Pancreas (tissue), 10 donors: ENCODE data around the gene HOXD13. TPM values are rescaled to one million over a fixed set of nuclear protein-coding genes. Genes with fewer than 3 reads are reported as not detected.

Source experiments
- ATAC-seq, 4 donors: fragments of 200-7000 bp; cut with Tn5 transposase; one replicate each; pipeline versions ENCODE4 v1.8.0 to v1.9.1; 2020; ENCODE audit warnings: mild to moderate bottlenecking in 4 of 4, moderate library complexity in 4 of 4
- DNase-seq, 6 donors: peaks; one replicate each; pipeline ENCODE4 v3.0.0-alpha.2; 2020
- FAIRE-seq: peaks from 2 replicates; lab custom pipeline; 2012; peaks lifted over from hg19 to GRCh38; lab: Jason Lieb, UNC
- H3K27ac ChIP-seq, 4 donors: fragments of 200-600 bp; sonication (generic); 1 replicate in 3 of 4; 2 replicates in 1 of 4; pipeline versions ENCODE4 v1.5.0 to v1.8.0; 2020
- H3K27me3 ChIP-seq, 4 donors: fragments of 200-600 bp; one replicate each; pipeline ENCODE4 v1.8.0; 2021
- H3K36me3 ChIP-seq, 3 donors: fragments of 200-600 bp; sonication (generic) in 1 of 3; one replicate each; pipeline versions ENCODE4 v1.5.0 to v1.8.0; 2020 to 2021
- H3K4me1 ChIP-seq, 3 donors: fragments of 200-600 bp; one replicate each; pipeline ENCODE4 v1.8.0; 2021
- H3K4me3 ChIP-seq, 4 donors: fragments of 200-600 bp; sonication (generic) in 2 of 4; one replicate each; pipeline versions ENCODE4 v1.5.0 to v1.8.0; 2020 to 2021
- H3K9me3 ChIP-seq, 4 donors: fragments of 200-600 bp; one replicate each; pipeline ENCODE4 v1.8.0; 2021
- WGBS, 2 donors: extraction: QIAGEN DNeasy Blood & Tissue Kit; methylation state at CpG; one replicate each; pipeline ENCODE4 v1.1.7; 2013; 5-methylcytosine and 5-hydroxymethylcytosine counted together
- intact Hi-C, 3 donors: fragments of 100-400 bp; cut with DNase I; formaldehyde crosslinking; loops; one replicate each; pipeline versions ENCODE4 v1.11.1 to v1.14.2; 2022
- polyA plus RNA-seq, 2 donors: library from polyadenylated mRNA; stranded (reverse); fragments of 200-250 nt; gene quantifications; one replicate each; pipeline ENCODE4 v1.2.3, GENCODE V29; 2013
- total RNA-seq, 6 donors: library from RNA; stranded (reverse); fragmentation: NEBNext Ultra II Directional in 4 of 6; extraction: Animal tissue kit (Norgen Biotek cat#: 25700) in 4 of 6; gene quantifications; one replicate each; pipeline versions ENCODE4 v1.2.1 to v1.2.4, GENCODE V29; 2021 to 2023
- TF ChIP-seq, protein P1 (sequence below), 4 donors: fragments of 200-600 bp; sonication (generic) in 3 of 4; IDR thresholded peaks; one replicate each; pipeline versions ENCODE4 v1.5.0 to v1.8.0; 2021; ENCODE audit warnings: antibody characterized with exemption in 4 of 4
- donor health status: healthy with polysubstance abuse.
- donor health status: DM: no; HTN: no; CAD: no; lungs with moderate emphysema.
- donor health status: DM: no; HTN: no; CAD: no.
- donor health status: control.
- donor health status: control.
- donor health status: Bipolar disorder and iron deficiency.
- donor health status: DM: yes; HTN: yes; CAD: no.
- donor health status: DM: no; HTN: no; CAD: no.
- donor health status: DM: no; HTN: no; CAD: no.
- donor health status: DM: yes; HTN: yes; CAD: no.

HOXD13 gene
- total and polyA plus RNA-seq, 8 donors, result not detected

DNA sequence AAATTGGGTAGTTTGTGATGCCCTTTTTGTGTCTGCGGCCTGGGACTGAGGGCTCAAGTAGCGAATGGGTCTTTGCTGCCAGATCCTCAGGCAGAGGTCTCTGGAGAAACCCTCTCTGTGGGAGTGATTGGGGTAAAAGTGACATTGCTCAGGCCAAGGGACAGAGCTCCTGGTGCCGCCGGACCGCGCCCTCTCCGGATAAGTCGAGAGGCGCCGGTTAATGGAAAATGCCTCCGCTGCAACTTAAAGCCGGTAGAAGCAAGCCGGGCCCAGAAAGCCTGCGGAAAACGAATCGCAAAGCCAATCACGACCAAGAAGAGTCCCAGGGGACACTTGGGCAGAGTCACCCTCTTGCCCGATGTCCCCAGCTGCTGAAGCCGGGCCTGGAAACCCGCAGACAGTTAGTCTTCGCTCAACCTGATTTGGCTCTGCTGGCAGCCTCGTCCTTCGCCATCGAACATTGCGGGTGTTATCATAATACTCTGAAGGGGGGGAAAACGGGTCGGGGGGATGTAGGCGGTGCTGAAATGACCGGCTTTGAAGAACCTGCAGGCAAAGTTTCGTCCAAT is 6.7 kb downstream of the HOXD13 start:
- Histone ChIP-seq H3K27ac (no peak overlapping the region), H3K9me3 (no peaks in the 10 kb centered on the region), H3K27me3 (peaks cover 8 to 87% (median 44%) of the 10 kb centered on the region in 4 donors), H3K36me3 (no peaks in the 10 kb centered on the region), H3K4me1 (peaks cover 0 to 4% (median 4%) of the 10 kb centered on the region in 3 donors), H3K4me3 (no peak overlapping the region)
- FAIRE-seq (no peak), DNase-seq (no peak), ATAC-seq (no peak)
- 6 to 7% methylated on average over 30 of the region's 30 CpGs for WGBS, 2 donors
- TF ChIP-seq, protein P1, sequence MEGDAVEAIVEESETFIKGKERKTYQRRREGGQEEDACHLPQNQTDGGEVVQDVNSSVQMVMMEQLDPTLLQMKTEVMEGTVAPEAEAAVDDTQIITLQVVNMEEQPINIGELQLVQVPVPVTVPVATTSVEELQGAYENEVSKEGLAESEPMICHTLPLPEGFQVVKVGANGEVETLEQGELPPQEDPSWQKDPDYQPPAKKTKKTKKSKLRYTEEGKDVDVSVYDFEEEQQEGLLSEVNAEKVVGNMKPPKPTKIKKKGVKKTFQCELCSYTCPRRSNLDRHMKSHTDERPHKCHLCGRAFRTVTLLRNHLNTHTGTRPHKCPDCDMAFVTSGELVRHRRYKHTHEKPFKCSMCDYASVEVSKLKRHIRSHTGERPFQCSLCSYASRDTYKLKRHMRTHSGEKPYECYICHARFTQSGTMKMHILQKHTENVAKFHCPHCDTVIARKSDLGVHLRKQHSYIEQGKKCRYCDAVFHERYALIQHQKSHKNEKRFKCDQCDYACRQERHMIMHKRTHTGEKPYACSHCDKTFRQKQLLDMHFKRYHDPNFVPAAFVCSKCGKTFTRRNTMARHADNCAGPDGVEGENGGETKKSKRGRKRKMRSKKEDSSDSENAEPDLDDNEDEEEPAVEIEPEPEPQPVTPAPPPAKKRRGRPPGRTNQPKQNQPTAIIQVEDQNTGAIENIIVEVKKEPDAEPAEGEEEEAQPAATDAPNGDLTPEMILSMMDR (IDR thresholded peaks at IDR 0.05), result no peak
- intact Hi-C loops, result loop anchor here in 1 of 3 donors (5.0 kb wide), 1 partner anchor 417 kb away; no protein-coding TSS in a partner anchor

- Histone ChIP-seq H3K9me3 (no peaks in the 10 kb centered on the region), H3K27me3 (peaks cover 3 to 87% (median 45%) of the 10 kb centered on the region in 4 donors), H3K27ac (no peak within 1 kb of the TSS), H3K36me3 (no peaks in the 10 kb centered on the region), H3K4me1 (peaks cover 0 to 8% (median 4%) of the 10 kb centered on the region in 3 donors), H3K4me3 (no peak within 1 kb of the TSS)
- DNase-seq (peak in 1 of 6 donors; percentile 77), ATAC-seq (no peak), FAIRE-seq (no peak)
- TF ChIP-seq, protein P1 (IDR thresholded peaks at IDR 0.05), result no peak
- WGBS, 2 donors, result 5 to 6% methylated on average over 70 of the region's 70 CpGs
- intact Hi-C loops, result loop anchor here in 1 of 3 donors (5.0 to 10.0 kb wide), 2 partner anchors 418 to 745 kb away; no protein-coding TSS in a partner anchor
These were observed 7.4 kb downstream of the HOXD13 start, which contains the start of gene HOXD12 for GRCh38 chr2:176099728-176100546. Gene HOXD12, plus strand, starts transcription at chr2:176099795. Its CDS starts 7 bp downstream, at chr2:176099802.

- no peak for FAIRE-seq
- intact Hi-C loops, result loop anchor here in 1 of 3 donors (10.0 kb wide), 1 partner anchor 746 kb away; no protein-coding TSS in a partner anchor
These were observed 8.1 kb downstream of the HOXD13 start for GRCh38 chr2:176100547-176101140.

GRCh38 chr2:176101216-176101830 is 8.8 kb downstream of the HOXD13 start:
- ATAC-seq (no peak), DNase-seq (no peak), FAIRE-seq (no peak)
- Histone ChIP-seq H3K27me3 (peaks cover 2 to 77% (median 33%) of the 10 kb centered on the region in 4 donors), H3K36me3 (no peaks in the 10 kb centered on the region), H3K4me1 (peaks cover 0 to 8% (median 4%) of the 10 kb centered on the region in 3 donors), H3K4me3 (no peak overlapping the region), H3K27ac (no peak overlapping the region), H3K9me3 (no peaks in the 10 kb centered on the region)
- WGBS, 2 donors, result 7 to 11% methylated on average over 2 of the region's 2 CpGs
- intact Hi-C loops, result loop anchor here in 1 of 3 donors (10.0 kb wide), 1 partner anchor 747 kb away; no protein-coding TSS in a partner anchor
- TF ChIP-seq, protein P1 (IDR thresholded peaks at IDR 0.05), result no peak

More at GRCh38 chr2:176100547-176101140, 8.1 kb downstream of the HOXD13 start:
- Histone ChIP-seq H3K4me3 (no peak overlapping the region), H3K9me3 (no peaks in the 10 kb centered on the region), H3K27me3 (peaks cover 2 to 84% (median 40%) of the 10 kb centered on the region in 4 donors), H3K4me1 (peaks cover 0 to 8% (median 4%) of the 10 kb centered on the region in 3 donors), H3K27ac (no peak overlapping the region), H3K36me3 (no peaks in the 10 kb centered on the region)
- DNase-seq (no peak), ATAC-seq (no peak)
- TF ChIP-seq, protein P1 (IDR thresholded peaks at IDR 0.05), result no peak
- WGBS, 2 donors, result 10 to 12% methylated on average over 28 of the region's 28 CpGs
